Omental fat pad (tissue), 4 donors: Measurements from ENCODE around the gene MORN4. TPM values are rescaled to one million over a fixed set of nuclear protein-coding genes. Genes with fewer than 3 reads are reported as not detected.

ENCODE experiments used
- ATAC-seq: fragments of 150-250 bp; one replicate; pipeline ENCODE4 v1.9.1; 2016; ENCODE audit warnings: mild to moderate bottlenecking, moderate library complexity; ENCODE audit not compliant: low FRiP score
- DNase-seq: peaks from one replicate; pipeline ENCODE4 v3.0.0-alpha.2; 2019; ENCODE audit warnings: low spot score
- total RNA-seq, 4 donors: library from RNA; depleted of rRNA; stranded (reverse); fragments of >200 nt; gene quantifications; one replicate each; pipeline ENCODE4 v1.1.0, GENCODE V29; 2016
- TF ChIP-seq, protein P1 (sequence below), 3 donors: fragments of 450-650 bp; IDR thresholded peaks; one replicate each; pipeline ENCODE4 v1.5.1; 2016 to 2017; ENCODE audit warnings: antibody characterized with exemption in 3 of 3, mild to moderate bottlenecking in 3 of 3, moderate library complexity in 2 of 3

Gene MORN4
- total RNA-seq, 4 donors from 2014 or later = 0.36 to 5.3 (median 2.5) TPM

DNA sequence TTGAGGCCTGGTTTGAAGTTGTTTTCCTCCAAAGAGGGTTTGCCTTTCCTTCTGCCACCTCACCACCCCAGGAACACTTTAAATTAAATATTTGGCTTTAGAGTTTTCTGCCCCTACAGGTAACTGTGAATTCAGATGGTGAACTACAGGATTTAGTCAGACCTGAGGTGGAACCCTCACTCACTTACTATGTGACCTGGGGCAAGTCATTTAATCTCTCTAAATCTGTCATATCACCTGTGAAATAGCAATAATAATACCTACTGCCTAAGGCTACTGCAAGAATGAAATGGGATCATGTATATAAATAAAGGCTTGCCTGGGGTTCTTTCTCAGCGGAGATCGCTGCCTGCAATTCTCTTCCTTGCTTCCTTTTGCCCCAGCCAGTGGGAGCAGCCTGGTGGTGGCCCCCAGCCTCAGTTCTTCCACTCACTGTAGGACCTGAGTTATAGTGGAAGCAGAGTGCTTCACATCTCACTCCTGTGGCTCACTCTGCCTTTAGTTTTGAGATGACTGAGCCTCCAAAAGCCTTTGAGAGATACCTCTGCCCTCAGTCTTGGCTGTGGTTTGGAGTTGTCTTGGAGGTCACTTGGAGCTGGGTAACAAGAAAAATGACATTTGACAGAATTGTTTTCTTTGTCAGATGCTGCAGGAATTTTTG is 66.8 kb downstream of the MORN4 start:
- no peak for DNase-seq
- ATAC-seq = no peak
- TF ChIP-seq, protein P1, sequence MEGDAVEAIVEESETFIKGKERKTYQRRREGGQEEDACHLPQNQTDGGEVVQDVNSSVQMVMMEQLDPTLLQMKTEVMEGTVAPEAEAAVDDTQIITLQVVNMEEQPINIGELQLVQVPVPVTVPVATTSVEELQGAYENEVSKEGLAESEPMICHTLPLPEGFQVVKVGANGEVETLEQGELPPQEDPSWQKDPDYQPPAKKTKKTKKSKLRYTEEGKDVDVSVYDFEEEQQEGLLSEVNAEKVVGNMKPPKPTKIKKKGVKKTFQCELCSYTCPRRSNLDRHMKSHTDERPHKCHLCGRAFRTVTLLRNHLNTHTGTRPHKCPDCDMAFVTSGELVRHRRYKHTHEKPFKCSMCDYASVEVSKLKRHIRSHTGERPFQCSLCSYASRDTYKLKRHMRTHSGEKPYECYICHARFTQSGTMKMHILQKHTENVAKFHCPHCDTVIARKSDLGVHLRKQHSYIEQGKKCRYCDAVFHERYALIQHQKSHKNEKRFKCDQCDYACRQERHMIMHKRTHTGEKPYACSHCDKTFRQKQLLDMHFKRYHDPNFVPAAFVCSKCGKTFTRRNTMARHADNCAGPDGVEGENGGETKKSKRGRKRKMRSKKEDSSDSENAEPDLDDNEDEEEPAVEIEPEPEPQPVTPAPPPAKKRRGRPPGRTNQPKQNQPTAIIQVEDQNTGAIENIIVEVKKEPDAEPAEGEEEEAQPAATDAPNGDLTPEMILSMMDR (IDR thresholded peaks at IDR 0.05) = no peak

DNA sequence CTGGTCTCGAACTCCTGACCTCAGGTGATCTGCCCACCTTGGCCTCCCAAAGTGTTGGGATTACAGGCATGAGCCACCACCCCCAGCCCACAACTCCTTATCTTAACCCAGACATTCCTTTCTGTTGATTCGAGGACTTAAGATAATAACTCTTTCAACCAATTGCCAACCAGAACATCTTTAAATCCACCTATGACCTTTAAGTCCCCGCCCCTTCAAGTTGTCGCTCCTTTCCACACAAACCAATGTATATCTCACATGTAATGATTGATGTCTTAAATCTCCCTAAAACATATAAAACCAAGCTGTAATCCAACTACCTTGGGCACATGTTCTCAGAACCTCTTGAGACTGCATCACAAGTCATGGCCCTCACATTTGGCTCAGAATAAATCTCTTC is 68.5 kb downstream of the MORN4 start:
- ATAC-seq (no peak), DNase-seq (no peak)
- TF ChIP-seq, protein P1 (IDR thresholded peaks at IDR 0.05) = no peak

Other genes with a start within 250 kb of the MORN4 start
- gene RRP12, start 232.2 kb downstream of the MORN4 start, total RNA-seq = 10 to 100 TPM; 14.2 to 89.3 (median 18.7) TPM
- 100 to 1,000 TPM; 158 to 217 (median 207) TPM for gene PGAM1, start 207.3 kb downstream of the MORN4 start, total RNA-seq
- 10 to 100 TPM; 17.4 to 25.9 (median 21.3) TPM for gene EXOSC1, start 187.5 kb downstream of the MORN4 start, total RNA-seq
- gene ZDHHC16, start 187.3 kb downstream of the MORN4 start, total RNA-seq = 10 to 100 TPM; 27.7 to 43.5 (median 34.4) TPM
- 100 to 1,000 TPM in 1 of 4 donors, 10 to 100 TPM in 3; 44.4 to 117 (median 64.7) TPM for gene MMS19, start 135.1 kb downstream of the MORN4 start, total RNA-seq
- 10 to 100 TPM; 15.6 to 22.8 (median 19.2) TPM for gene UBTD1, start 134.6 kb downstream of the MORN4 start, total RNA-seq
- gene ANKRD2, start 60.7 kb downstream of the MORN4 start, total RNA-seq = 1 to 10 TPM in 1 of 4 donors, not detected in 3; 2.7 TPM
- 10 to 100 TPM in 1 of 4 donors, 1 to 10 TPM in 3; 3.3 to 11.7 (median 7.6) TPM for gene HOGA1, start 49.1 kb downstream of the MORN4 start, total RNA-seq
- gene C10orf62, start 43.8 kb downstream of the MORN4 start, total RNA-seq = 1 to 10 TPM in 1 of 4 donors, under 1 TPM in 1, not detected in 2; 0.88 to 1.2 TPM
- 10 to 100 TPM; 11.7 to 33.9 (median 17.8) TPM for gene PI4K2A, start 7.2 kb upstream of the MORN4 start, total RNA-seq
- gene AVPI1, start 53.7 kb upstream of the MORN4 start, total RNA-seq = 100 to 1,000 TPM in 2 of 4 donors, 10 to 100 TPM in 2; 17.7 to 195 (median 69.0) TPM
- gene MARVELD1, start 80.2 kb upstream of the MORN4 start, total RNA-seq = 10 to 100 TPM; 16.7 to 23.0 (median 21.3) TPM
- 10 to 100 TPM; 17.9 to 27.1 (median 20.7) TPM for gene ZFYVE27, start 103.6 kb upstream of the MORN4 start, total RNA-seq
- gene SFRP5, start 138.5 kb upstream of the MORN4 start, total RNA-seq = 1 to 10 TPM in 1 of 4 donors, under 1 TPM in 2, not detected in 1; 0.56 to 4.1 (median 0.60) TPM
- 1 to 10 TPM in 1 of 4 donors, under 1 TPM in 3; 0.19 to 1.6 (median 0.57) TPM for gene GOLGA7B, start 216.3 kb upstream of the MORN4 start, total RNA-seq